ENCODE measurements around the gene ESPN. TPM values are rescaled to one million over a fixed set of nuclear protein-coding genes. Genes with fewer than 3 reads are reported as not detected.
"Not testable (repeated sequence)": the region's sequence is repeated elsewhere in the genome, so short reads cannot be mapped to it uniquely, and the experiment has no call there.

The ESPN gene
- total and polyA plus RNA-seq, 12 donors, result 0.16 to 10.8 (median 6.1) TPM

DNA sequence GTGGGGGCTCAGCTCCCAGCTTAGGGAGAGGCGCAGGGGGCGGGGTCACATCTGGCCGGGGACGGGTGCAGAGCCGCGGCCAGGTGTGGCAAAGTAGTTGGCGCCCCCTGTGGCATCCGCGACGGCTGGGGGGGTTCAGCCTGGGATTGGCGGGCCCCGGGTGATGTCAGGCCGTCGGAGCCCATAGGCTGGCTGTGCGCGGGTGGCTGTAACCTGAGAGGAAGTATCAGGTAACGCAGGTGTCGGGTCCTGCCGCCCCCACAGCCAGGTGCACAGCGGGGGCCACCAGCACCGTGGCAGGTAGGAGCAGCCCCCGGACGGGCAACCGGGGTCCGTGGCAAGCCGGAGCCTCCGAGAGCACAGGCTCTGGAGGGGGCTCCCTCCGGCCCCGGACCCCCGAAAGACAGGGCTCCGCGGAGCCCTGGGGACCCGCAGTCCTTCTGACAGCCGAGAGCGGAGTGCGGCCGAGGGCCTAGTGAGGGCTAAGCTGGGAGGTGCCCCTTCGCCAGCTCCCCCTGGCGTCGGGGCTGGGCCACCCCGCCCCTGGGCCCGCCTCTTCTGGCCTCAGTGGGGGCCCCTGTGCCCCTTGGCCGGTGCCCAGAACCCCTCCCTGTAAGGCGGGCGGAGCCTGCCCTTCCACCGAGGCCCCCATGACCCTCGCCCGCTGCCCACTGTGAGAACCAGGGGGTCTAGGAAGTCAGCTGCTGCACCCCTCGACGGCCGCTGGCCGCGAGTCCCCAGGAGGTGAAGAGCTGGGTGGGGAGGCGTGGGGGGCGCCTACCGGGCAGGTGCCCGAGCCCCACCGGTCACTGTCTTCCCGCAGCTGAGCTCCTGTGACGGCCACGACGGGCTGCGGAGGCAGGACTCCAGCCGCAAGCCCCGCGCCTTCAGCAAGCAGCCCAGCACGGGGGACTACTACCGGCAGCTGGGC lies 23.5 kb downstream of the ESPN start:
- Histone ChIP-seq H3K27me3 (peaks cover 48% of the 10 kb centered on the region), H3K9me3 (replicated peaks in 1 of 3) (no peaks in the 10 kb centered on the region), H3K4me1 (replicated peaks in 1 of 2) (no peaks in the 10 kb centered on the region), H3K27ac (no peak overlapping the region), H3K36me3 (replicated peaks in 1 of 2) (no peaks in the 10 kb centered on the region), H3K4me3 (no peak overlapping the region)
- TF ChIP-seq POLR2A (IDR thresholded peaks at IDR 0.05), result no peak
- TF ChIP-seq, protein P1, sequence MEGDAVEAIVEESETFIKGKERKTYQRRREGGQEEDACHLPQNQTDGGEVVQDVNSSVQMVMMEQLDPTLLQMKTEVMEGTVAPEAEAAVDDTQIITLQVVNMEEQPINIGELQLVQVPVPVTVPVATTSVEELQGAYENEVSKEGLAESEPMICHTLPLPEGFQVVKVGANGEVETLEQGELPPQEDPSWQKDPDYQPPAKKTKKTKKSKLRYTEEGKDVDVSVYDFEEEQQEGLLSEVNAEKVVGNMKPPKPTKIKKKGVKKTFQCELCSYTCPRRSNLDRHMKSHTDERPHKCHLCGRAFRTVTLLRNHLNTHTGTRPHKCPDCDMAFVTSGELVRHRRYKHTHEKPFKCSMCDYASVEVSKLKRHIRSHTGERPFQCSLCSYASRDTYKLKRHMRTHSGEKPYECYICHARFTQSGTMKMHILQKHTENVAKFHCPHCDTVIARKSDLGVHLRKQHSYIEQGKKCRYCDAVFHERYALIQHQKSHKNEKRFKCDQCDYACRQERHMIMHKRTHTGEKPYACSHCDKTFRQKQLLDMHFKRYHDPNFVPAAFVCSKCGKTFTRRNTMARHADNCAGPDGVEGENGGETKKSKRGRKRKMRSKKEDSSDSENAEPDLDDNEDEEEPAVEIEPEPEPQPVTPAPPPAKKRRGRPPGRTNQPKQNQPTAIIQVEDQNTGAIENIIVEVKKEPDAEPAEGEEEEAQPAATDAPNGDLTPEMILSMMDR (IDR thresholded peaks at IDR 0.05), result no peak
- peak in 1 of 7 donors; percentile 44 for DNase-seq
- intact Hi-C loops (cut with DNase I), result no loop called here
- 0 to 3% (median 2%) methylated on average over 20 to 68 of the region's 68 CpGs for WGBS, 4 donors

DNA sequence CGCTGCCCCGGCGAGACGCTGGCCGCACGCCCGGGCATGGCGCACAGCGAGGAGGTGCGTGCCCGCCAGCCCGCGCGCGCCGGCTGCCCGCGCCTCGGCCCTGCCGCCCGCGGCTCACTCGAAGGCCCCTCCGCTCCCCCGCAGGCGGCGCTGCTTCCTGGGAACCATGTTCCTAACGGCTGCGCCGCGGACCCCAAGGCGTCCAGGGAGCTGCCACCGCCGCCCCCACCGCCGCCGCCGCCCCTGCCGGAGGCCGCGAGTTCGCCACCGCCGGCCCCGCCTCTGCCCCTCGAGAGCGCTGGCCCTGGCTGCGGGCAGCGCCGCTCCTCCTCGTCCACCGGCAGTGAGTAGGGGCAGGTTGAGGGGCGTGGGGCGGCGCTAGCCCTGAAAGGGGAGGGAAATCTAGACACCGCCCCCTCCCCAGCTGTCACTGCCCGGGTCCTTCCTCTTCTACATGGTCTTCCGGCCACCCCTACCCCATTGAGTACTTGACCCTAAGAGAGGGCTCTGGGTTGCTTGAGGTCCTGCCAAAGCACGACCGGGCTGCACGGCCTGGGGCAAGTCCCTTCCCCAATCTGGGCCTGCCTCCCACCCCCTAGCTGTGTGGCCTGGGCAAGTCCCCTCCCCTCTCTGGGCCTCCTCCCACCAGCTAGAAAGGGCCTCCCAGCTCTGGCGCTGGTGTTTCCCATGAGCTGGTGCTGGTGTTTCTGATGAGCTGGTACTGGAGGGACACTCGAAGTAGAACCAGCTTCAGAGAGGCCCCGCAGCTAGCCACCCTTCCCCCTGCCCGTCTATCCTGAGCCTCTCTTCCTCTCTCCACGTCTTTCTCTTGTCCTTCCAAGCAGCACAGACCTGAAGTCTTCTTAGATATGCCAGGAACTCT lies 24.4 kb downstream of the ESPN start:
- no peak overlapping the region for H3K27ac ChIP-seq
- intact Hi-C loops (cut with DNase I), result no loop called here
- H3K36me3 ChIP-seq (replicated peaks in 1 of 2), result no peaks in the 10 kb centered on the region
- no peak overlapping the region for H3K4me3 ChIP-seq
- H3K4me1 ChIP-seq (replicated peaks in 1 of 2), result no peaks in the 10 kb centered on the region
- DNase-seq, result peak in 4 of 7 donors; percentile 39 to 72 (median 47)
- TF ChIP-seq POLR2A (IDR thresholded peaks at IDR 0.05), result no peak
- TF ChIP-seq, protein P1 (IDR thresholded peaks at IDR 0.05), result peak in 1 of 6 experiments; percentile 4
- WGBS, 4 donors, result 5 to 12% (median 9%) methylated on average over 27 to 65 of the region's 66 CpGs
- peaks cover 55% of the 10 kb centered on the region for H3K27me3 ChIP-seq
- no peaks in the 10 kb centered on the region for H3K9me3 ChIP-seq (replicated peaks in 1 of 3)

DNA sequence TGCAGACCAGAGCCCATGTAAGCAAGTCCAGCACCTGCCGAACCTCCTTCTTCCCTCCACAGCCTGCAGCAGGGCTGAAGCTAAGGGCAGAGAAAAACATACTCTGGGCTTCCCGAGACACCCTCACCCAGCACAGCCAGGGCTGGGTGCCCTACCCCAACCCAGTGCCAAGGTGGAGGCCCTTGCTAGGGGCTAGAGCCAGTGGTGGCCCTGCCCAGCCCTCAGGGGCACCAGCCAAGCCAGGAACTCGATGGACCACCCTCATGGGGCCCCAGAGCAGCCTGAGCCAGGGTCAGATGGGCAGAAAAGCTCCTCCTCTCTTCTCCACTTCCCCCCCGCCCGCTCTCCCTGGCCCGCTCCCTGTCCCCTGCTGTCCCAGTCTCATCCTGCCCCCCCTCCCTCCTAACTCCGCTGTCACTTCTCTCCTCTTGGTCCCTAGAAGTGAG lies 25.5 kb downstream of the ESPN start:
- H3K4me1 ChIP-seq (replicated peaks in 1 of 2), result no peaks in the 10 kb centered on the region
- no peaks in the 10 kb centered on the region for H3K9me3 ChIP-seq (replicated peaks in 1 of 3)
- H3K27ac ChIP-seq, result no peak overlapping the region
- no peak overlapping the region for H3K4me3 ChIP-seq
- intact Hi-C loops (cut with DNase I), result no loop called here
- DNase-seq, result no peak
- WGBS, 4 donors, result 32 to 45% (median 33%) methylated on average over 6 to 7 of the region's 7 CpGs
- TF ChIP-seq, protein P1 (IDR thresholded peaks at IDR 0.05), result no peak
- no peak for TF ChIP-seq POLR2A (IDR thresholded peaks at IDR 0.05)
- H3K36me3 ChIP-seq (replicated peaks in 1 of 2), result no peaks in the 10 kb centered on the region
- H3K27me3 ChIP-seq, result peaks cover 64% of the 10 kb centered on the region

DNA sequence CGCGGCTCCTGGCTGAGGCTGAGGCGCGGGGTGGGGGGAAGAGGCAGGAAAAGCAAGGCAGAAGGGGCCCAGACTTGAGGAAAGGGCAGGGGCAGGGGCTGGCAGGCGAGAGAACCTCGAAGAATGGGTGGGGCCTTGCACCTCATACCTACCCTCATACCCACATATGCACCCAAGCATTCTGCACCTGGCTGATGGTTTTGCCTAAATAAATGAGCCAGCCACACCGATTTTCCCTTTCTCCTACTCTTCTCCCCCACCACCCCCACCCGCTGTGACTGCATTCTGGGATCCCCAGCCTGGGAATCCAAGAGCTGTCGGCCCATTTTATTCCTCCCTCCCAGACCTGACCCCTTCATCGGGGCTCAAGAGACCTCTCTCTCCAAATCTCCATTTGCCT lies 25.9 kb downstream of the ESPN start:
- H3K27me3 ChIP-seq, result peaks cover 68% of the 10 kb centered on the region
- intact Hi-C loops (cut with DNase I), result not testable (repeated sequence)

More for the DNA sequence above, 25.9 kb downstream of the ESPN start:
- not testable (repeated sequence) for H3K36me3 ChIP-seq (replicated peaks in 1 of 2); DNase-seq; H3K4me1 ChIP-seq (replicated peaks in 1 of 2); H3K4me3 ChIP-seq; H3K9me3 ChIP-seq (replicated peaks in 1 of 3); H3K27ac ChIP-seq
- 40 to 54% (median 45%) methylated on average over 10 of the region's 10 CpGs for WGBS, 4 donors

All from adrenal gland (tissue), 12 donors.